ENCODE measurements around the gene LPP.

LPP gene

DNA sequence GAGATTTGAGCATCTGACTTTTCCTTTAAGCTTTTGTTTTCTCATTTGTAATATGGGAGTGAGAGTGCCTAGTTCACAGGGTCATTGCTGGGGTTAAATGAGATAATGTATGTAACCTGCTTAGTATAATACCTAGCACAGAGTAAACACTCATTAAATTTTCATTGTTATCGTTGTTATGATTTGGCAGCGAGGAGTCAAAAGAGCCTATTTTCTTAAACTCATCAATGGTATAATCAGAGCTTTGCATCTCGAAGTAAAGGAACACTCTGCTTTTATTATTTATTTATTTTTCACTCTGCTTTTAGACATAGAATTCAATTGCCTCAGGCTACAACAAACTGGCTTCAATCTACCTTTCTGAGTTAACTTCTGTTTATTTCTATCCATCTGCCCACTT lies 52.8 kb downstream of the LPP start:
- no peak for DNase-seq (ENCODE audit: low read depth in 1 of 2, low spot score in 1 of 2)
- no peak for TF ChIP-seq GABPA (IDR thresholded peaks at IDR 0.05; ENCODE audit: low read depth)
- TF ChIP-seq POLR2AphosphoS5 (IDR thresholded peaks at IDR 0.05; ENCODE audit: low read depth), result no peak
- TF ChIP-seq, protein P1, sequence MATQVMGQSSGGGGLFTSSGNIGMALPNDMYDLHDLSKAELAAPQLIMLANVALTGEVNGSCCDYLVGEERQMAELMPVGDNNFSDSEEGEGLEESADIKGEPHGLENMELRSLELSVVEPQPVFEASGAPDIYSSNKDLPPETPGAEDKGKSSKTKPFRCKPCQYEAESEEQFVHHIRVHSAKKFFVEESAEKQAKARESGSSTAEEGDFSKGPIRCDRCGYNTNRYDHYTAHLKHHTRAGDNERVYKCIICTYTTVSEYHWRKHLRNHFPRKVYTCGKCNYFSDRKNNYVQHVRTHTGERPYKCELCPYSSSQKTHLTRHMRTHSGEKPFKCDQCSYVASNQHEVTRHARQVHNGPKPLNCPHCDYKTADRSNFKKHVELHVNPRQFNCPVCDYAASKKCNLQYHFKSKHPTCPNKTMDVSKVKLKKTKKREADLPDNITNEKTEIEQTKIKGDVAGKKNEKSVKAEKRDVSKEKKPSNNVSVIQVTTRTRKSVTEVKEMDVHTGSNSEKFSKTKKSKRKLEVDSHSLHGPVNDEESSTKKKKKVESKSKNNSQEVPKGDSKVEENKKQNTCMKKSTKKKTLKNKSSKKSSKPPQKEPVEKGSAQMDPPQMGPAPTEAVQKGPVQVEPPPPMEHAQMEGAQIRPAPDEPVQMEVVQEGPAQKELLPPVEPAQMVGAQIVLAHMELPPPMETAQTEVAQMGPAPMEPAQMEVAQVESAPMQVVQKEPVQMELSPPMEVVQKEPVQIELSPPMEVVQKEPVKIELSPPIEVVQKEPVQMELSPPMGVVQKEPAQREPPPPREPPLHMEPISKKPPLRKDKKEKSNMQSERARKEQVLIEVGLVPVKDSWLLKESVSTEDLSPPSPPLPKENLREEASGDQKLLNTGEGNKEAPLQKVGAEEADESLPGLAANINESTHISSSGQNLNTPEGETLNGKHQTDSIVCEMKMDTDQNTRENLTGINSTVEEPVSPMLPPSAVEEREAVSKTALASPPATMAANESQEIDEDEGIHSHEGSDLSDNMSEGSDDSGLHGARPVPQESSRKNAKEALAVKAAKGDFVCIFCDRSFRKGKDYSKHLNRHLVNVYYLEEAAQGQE (IDR thresholded peaks at IDR 0.05; ENCODE audit: insufficient replicate concordance, low read depth), result no peak
- TF ChIP-seq, protein P2, sequence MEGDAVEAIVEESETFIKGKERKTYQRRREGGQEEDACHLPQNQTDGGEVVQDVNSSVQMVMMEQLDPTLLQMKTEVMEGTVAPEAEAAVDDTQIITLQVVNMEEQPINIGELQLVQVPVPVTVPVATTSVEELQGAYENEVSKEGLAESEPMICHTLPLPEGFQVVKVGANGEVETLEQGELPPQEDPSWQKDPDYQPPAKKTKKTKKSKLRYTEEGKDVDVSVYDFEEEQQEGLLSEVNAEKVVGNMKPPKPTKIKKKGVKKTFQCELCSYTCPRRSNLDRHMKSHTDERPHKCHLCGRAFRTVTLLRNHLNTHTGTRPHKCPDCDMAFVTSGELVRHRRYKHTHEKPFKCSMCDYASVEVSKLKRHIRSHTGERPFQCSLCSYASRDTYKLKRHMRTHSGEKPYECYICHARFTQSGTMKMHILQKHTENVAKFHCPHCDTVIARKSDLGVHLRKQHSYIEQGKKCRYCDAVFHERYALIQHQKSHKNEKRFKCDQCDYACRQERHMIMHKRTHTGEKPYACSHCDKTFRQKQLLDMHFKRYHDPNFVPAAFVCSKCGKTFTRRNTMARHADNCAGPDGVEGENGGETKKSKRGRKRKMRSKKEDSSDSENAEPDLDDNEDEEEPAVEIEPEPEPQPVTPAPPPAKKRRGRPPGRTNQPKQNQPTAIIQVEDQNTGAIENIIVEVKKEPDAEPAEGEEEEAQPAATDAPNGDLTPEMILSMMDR (IDR thresholded peaks at IDR 0.05; ENCODE audit: insufficient read depth, low read length), result no peak
- no peak for TF ChIP-seq SPI1 (IDR thresholded peaks at IDR 0.05; ENCODE audit: borderline replicate concordance, low read depth)
- Histone ChIP-seq H3K27ac (replicated peaks) (no peak overlapping the region), H3K4me3 (replicated peaks; ENCODE audit: insufficient read depth, low read length) (no peak overlapping the region), H3K27me3 (ENCODE audit: insufficient read depth, poor library complexity, severe bottlenecking) (no peaks in the 10 kb centered on the region)

DNA sequence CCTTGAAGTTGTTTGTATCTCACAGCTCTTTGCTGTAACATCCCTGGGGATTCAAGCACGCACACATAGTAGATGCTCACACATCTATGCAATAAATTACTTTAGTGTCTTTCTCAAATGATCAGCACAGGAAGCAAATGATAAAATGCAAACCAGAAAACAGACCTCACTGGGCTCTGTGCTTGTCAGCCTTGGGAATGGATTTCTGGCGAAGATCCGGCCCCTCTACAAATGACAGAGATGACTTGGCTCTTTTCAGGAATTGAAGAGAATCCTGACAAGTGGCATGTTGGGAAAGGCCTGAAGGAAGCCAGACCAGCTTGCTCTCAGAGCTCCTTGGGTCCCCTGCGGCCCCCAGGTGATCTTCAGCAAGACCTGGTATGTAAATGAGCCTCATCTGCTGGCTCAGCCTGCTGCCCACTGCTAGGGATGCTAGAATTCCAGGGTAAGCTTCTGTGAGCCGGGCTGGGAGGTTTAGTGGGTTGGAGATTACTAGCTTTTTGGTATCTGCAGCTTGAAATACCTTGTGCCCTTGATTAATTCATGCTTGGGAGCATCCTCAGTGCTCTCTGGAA lies 54.1 kb downstream of the LPP start:
- Histone ChIP-seq H3K27ac (replicated peaks) (no peak overlapping the region), H3K27me3 (ENCODE audit: insufficient read depth, poor library complexity, severe bottlenecking) (no peaks in the 10 kb centered on the region)
- DNase-seq (ENCODE audit: low read depth in 1 of 2, low spot score in 1 of 2), result no peak

DNA sequence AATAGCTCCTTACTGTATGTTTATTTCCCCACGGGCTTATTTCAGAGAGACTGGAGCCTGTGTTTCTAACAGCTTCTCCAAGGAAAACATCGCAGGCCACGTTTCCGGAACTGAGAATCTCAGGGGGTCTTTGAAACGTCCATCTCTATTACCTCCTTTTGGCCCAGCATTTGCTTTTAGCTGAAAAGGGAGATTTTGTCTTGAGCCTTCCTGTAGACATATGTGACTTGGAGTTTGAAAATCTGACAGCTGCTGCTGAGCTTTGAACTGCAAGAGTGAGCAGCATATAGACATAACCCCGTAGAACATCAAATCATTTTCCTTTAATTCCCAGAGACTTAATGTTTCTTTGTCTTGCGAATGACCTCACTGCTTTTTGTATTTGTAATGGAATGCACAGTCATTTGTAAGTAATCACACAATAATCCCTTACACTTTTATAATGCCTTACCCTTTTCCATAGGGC lies 54.6 kb downstream of the LPP start:
- no peak overlapping the region for H3K4me3 ChIP-seq (replicated peaks; ENCODE audit: insufficient read depth, low read length)
- H3K27me3 ChIP-seq (ENCODE audit: insufficient read depth, poor library complexity, severe bottlenecking), result no peaks in the 10 kb centered on the region
- DNase-seq (ENCODE audit: low read depth in 1 of 2, low spot score in 1 of 2), result no peak
- TF ChIP-seq SPI1 (IDR thresholded peaks at IDR 0.05; ENCODE audit: borderline replicate concordance, low read depth) (no peak), GABPA (IDR thresholded peaks at IDR 0.05; ENCODE audit: low read depth) (no peak)
- TF ChIP-seq, protein P1 (IDR thresholded peaks at IDR 0.05; ENCODE audit: insufficient replicate concordance, low read depth), result no peak
- H3K27ac ChIP-seq (replicated peaks), result no peak overlapping the region

More for the DNA sequence above, 54.1 kb downstream of the LPP start:
- no peak overlapping the region for H3K4me3 ChIP-seq (replicated peaks; ENCODE audit: insufficient read depth, low read length)
- TF ChIP-seq, protein P1 (IDR thresholded peaks at IDR 0.05; ENCODE audit: insufficient replicate concordance, low read depth), result no peak
- TF ChIP-seq GABPA (IDR thresholded peaks at IDR 0.05; ENCODE audit: low read depth), result no peak
- no peak for TF ChIP-seq POLR2AphosphoS5 (IDR thresholded peaks at IDR 0.05; ENCODE audit: low read depth)
- TF ChIP-seq, protein P2 (IDR thresholded peaks at IDR 0.05; ENCODE audit: insufficient read depth, low read length), result no peak
- no peak for TF ChIP-seq SPI1 (IDR thresholded peaks at IDR 0.05; ENCODE audit: borderline replicate concordance, low read depth)
